AG10803 (cell line): ENCODE measurements around the gene BPIFB4.
A peak's percentile ranks its signal among the peaks of the same experiment; 100 is the strongest.

Experiments used
- DNase-seq: peaks from one replicate; pipeline ENCODE4 v3.0.0; 2010; ENCODE audit warnings: low read depth
- H3K4me3 ChIP-seq: 2 replicates; pipeline ENCODE4 v1.5.1; 2011; ENCODE audit warnings: mild to moderate bottlenecking, low read length, control low read depth
- TF ChIP-seq, protein P1 (sequence below): conservative IDR thresholded peaks from 2 replicates; pipeline ENCODE4 v1.5.1; 2011; ENCODE audit warnings: mild to moderate bottlenecking, low read length, control low read depth, inconsistent platforms

Gene BPIFB4

GRCh38 chr20:33079259-33079658, at the start of gene BPIFB4:
TSS of gene BPIFB4 (plus strand) at chr20:33079643. CDS start at chr20:33081527, 1,884 bp downstream.
- H3K4me3 ChIP-seq = no peak within 1 kb of the TSS
- TF ChIP-seq, protein P1, sequence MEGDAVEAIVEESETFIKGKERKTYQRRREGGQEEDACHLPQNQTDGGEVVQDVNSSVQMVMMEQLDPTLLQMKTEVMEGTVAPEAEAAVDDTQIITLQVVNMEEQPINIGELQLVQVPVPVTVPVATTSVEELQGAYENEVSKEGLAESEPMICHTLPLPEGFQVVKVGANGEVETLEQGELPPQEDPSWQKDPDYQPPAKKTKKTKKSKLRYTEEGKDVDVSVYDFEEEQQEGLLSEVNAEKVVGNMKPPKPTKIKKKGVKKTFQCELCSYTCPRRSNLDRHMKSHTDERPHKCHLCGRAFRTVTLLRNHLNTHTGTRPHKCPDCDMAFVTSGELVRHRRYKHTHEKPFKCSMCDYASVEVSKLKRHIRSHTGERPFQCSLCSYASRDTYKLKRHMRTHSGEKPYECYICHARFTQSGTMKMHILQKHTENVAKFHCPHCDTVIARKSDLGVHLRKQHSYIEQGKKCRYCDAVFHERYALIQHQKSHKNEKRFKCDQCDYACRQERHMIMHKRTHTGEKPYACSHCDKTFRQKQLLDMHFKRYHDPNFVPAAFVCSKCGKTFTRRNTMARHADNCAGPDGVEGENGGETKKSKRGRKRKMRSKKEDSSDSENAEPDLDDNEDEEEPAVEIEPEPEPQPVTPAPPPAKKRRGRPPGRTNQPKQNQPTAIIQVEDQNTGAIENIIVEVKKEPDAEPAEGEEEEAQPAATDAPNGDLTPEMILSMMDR = no peak
- peak; percentile 81 for DNase-seq

GRCh38 chr20:33030076-33030475, 49.4 kb upstream of the BPIFB4 start:
- H3K4me3 ChIP-seq = no peak overlapping the region
- TF ChIP-seq, protein P1 = no peak
- no peak for DNase-seq

DNA sequence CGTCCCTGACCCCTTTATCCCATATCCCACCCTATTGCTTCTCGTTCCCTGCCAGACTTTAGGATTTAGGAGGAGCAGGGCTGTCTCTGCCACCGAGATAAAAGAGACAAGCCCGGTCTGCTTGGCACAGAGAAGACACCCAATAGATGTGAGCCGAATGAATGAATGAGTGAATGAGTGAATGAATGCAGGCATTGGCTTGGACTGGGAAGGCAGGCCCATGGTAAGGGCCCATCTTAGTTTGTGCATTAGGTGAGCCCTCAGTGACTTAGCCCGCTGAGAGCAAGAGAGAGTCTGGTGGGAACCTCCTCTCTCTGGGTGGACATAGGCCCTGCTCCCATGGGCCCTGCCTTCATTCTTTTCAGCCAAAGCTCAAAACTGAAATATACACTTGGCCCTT, 48.9 kb upstream of the BPIFB4 start:
- TF ChIP-seq, protein P1 = no peak

GRCh38 chr20:33031531-33031930, 47.9 kb upstream of the BPIFB4 start, which contains the start of gene BPIFB6:
TSS of gene BPIFB6 (plus strand) at chr20:33031648. CDS start at chr20:33031648, 0 bp downstream.
- TF ChIP-seq, protein P1 = no peak
- H3K4me3 ChIP-seq = no peak within 1 kb of the TSS
- no peak for DNase-seq

More for the DNA sequence above, 48.9 kb upstream of the BPIFB4 start:
- H3K4me3 ChIP-seq = no peak overlapping the region
- no peak for DNase-seq

- TF ChIP-seq, protein P1 = no peak
- H3K4me3 ChIP-seq = no peak overlapping the region
- DNase-seq = no peak
These were observed 46.9 kb upstream of the BPIFB4 start for GRCh38 chr20:33032555-33032954.

GRCh38 chr20:33033381-33033780, 46.1 kb upstream of the BPIFB4 start:
- TF ChIP-seq, protein P1 = no peak
- H3K4me3 ChIP-seq = no peak overlapping the region
- no peak for DNase-seq

DNA sequence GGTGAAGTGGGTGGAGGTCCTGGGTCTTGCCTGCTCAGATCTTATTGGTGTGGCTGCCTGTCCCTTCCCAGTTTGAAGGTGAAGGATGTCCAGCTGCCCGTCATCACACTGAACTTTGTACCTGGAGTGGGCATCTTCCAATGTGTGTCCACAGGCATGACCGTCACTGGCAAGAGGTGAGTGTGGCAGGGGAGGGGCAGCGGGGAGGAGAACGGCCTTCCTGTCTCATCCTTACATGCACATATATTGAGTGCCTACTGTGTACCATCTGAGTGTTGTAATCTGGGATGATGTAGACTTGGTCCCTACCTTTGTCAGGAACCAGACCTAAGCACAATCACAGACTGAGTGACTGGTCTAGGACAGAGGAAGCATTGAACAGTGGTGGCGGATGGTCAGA, 45.3 kb upstream of the BPIFB4 start:
- no peak overlapping the region for H3K4me3 ChIP-seq
- TF ChIP-seq, protein P1 = no peak
- DNase-seq = no peak
